ENCODE data around the gene SERINC2. TPM values are rescaled to one million over a fixed set of nuclear protein-coding genes. Genes with fewer than 3 reads are reported as not detected.
"Not testable (repeated sequence)": the region's sequence is repeated elsewhere in the genome, so short reads cannot be mapped to it uniquely, and the experiment has no call there.

SERINC2 gene
- total and polyA plus RNA-seq, 4 experiments from 2014 or later, result 0.11 to 0.18 (median 0.15) TPM; not detected in 1

GRCh38 chr1:31427322-31427721, 14.3 kb downstream of the SERINC2 start:
- Histone ChIP-seq H3K36me3 (ENCODE audit: insufficient read depth, low read length) (no peaks in the 10 kb centered on the region), H3K4me1 (ENCODE audit: insufficient read depth, low read length) (peaks cover 3% of the 10 kb centered on the region), H3K4me3 (ENCODE audit: low read length in 2 of 2) (no peak overlapping the region), H3K9me3 (ENCODE audit: control insufficient read depth in 1 of 2, low read length in 2 of 2) (no peaks in the 10 kb centered on the region), H3K27me3 (ENCODE audit: insufficient read depth, low read length) (no peaks in the 10 kb centered on the region), H3K27ac (ENCODE audit: low read depth, low read length) (no peak overlapping the region)
- ChIA-PET CTCF (ENCODE audit: partially characterized antibody) (interaction anchor here (0.7 kb wide), 1 partner anchor 37 kb away, joined by 3 read pairs; no protein-coding TSS in a partner anchor), POLR2A (ENCODE audit: partially characterized antibody) (no interaction called here)
- intact Hi-C loops (cut with micrococcal nuclease), result no loop called here
- Mint-ChIP-seq H3K4me1 (peaks cover 0 to 7% (median 2%) of the 10 kb centered on the region in 4 donors), H3K36me3 (no peaks in the 10 kb centered on the region), H3K9me3 (no peaks in the 10 kb centered on the region), H3K27ac (no peak overlapping the region), H3K27me3 (peaks cover 9 to 20% of the 10 kb centered on the region in 2 donors), H3K4me3 (no peak overlapping the region)
- DNase-seq, result no peak

GRCh38 chr1:31428436-31429221, 15.6 kb downstream of the SERINC2 start:
- POLR2A ChIA-PET (ENCODE audit: partially characterized antibody), result no interaction called here
- Histone ChIP-seq H3K4me3 (ENCODE audit: low read length in 2 of 2) (no peak overlapping the region), H3K27me3 (ENCODE audit: insufficient read depth, low read length) (no peaks in the 10 kb centered on the region), H3K4me1 (ENCODE audit: insufficient read depth, low read length) (no peaks in the 10 kb centered on the region), H3K36me3 (ENCODE audit: insufficient read depth, low read length) (no peaks in the 10 kb centered on the region), H3K9me3 (ENCODE audit: control insufficient read depth in 1 of 2, low read length in 2 of 2) (no peaks in the 10 kb centered on the region), H3K27ac (ENCODE audit: low read depth, low read length) (no peak overlapping the region)
- Mint-ChIP-seq H3K36me3 (no peaks in the 10 kb centered on the region), H3K4me3 (no peak overlapping the region), H3K4me1 (no peaks in the 10 kb centered on the region), H3K9me3 (no peaks in the 10 kb centered on the region), H3K27me3 (peaks cover 5 to 13% of the 10 kb centered on the region in 2 donors), H3K27ac (no peak overlapping the region)
- intact Hi-C loops (cut with micrococcal nuclease), result no loop called here
- CTCF ChIA-PET (ENCODE audit: partially characterized antibody), result no interaction called here
- DNase-seq, result no peak

GRCh38 chr1:31429583-31429982, 16.6 kb downstream of the SERINC2 start:
- CTCF ChIA-PET (ENCODE audit: partially characterized antibody), result no interaction called here
- no peak for DNase-seq
- peaks cover 3 to 7% of the 10 kb centered on the region in 2 donors for H3K27me3 Mint-ChIP-seq
- no peaks in the 10 kb centered on the region for H3K36me3 Mint-ChIP-seq
- intact Hi-C loops (cut with micrococcal nuclease), result no loop called here
- no peaks in the 10 kb centered on the region for H3K4me1 Mint-ChIP-seq
- Histone ChIP-seq H3K4me3 (ENCODE audit: low read length in 2 of 2) (no peak overlapping the region), H3K27ac (ENCODE audit: low read depth, low read length) (no peak overlapping the region), H3K9me3 (ENCODE audit: control insufficient read depth in 1 of 2, low read length in 2 of 2) (no peaks in the 10 kb centered on the region), H3K36me3 (ENCODE audit: insufficient read depth, low read length) (no peaks in the 10 kb centered on the region), H3K27me3 (ENCODE audit: insufficient read depth, low read length) (no peaks in the 10 kb centered on the region), H3K4me1 (ENCODE audit: insufficient read depth, low read length) (no peaks in the 10 kb centered on the region)
- POLR2A ChIA-PET (ENCODE audit: partially characterized antibody), result interaction anchor here (0.6 kb wide), 1 partner anchor 54 kb away, joined by 4 read pairs; no protein-coding TSS in a partner anchor
- no peaks in the 10 kb centered on the region for H3K9me3 Mint-ChIP-seq
- H3K4me3 Mint-ChIP-seq, result no peak overlapping the region
- no peak overlapping the region for H3K27ac Mint-ChIP-seq

- H3K4me1 Mint-ChIP-seq; H3K27ac Mint-ChIP-seq; H3K27me3 ChIP-seq (ENCODE audit: insufficient read depth, low read length); H3K4me3 Mint-ChIP-seq; H3K4me3 ChIP-seq (ENCODE audit: low read length in 2 of 2); intact Hi-C loops (cut with micrococcal nuclease); DNase-seq; H3K36me3 Mint-ChIP-seq; H3K9me3 ChIP-seq (ENCODE audit: control insufficient read depth in 1 of 2, low read length in 2 of 2); H3K27me3 Mint-ChIP-seq; H3K9me3 Mint-ChIP-seq; H3K36me3 ChIP-seq (ENCODE audit: insufficient read depth, low read length); H3K27ac ChIP-seq (ENCODE audit: low read depth, low read length); H3K4me1 ChIP-seq (ENCODE audit: insufficient read depth, low read length); POLR2A ChIA-PET (ENCODE audit: partially characterized antibody): not testable (repeated sequence)
- CTCF ChIA-PET (ENCODE audit: partially characterized antibody), result interaction anchor here (1.1 kb wide), 1 partner anchor 9 kb away, joined by 4 read pairs; no protein-coding TSS in a partner anchor
Measured at GRCh38 chr1:31431351-31432257, 18.6 kb downstream of the SERINC2 start.

GRCh38 chr1:31432592-31433395, 19.8 kb downstream of the SERINC2 start:
- H3K4me1 ChIP-seq (ENCODE audit: insufficient read depth, low read length), result no peaks in the 10 kb centered on the region
- Mint-ChIP-seq H3K36me3 (no peaks in the 10 kb centered on the region), H3K4me3 (no peak overlapping the region), H3K27me3 (peaks cover 3 to 5% of the 10 kb centered on the region in 2 donors), H3K9me3 (no peaks in the 10 kb centered on the region), H3K27ac (no peak overlapping the region), H3K4me1 (no peaks in the 10 kb centered on the region)
- POLR2A ChIA-PET (ENCODE audit: partially characterized antibody), result no interaction called here
- CTCF ChIA-PET (ENCODE audit: partially characterized antibody), result no interaction called here
- no peaks in the 10 kb centered on the region for H3K9me3 ChIP-seq (ENCODE audit: control insufficient read depth in 1 of 2, low read length in 2 of 2)
- no peak overlapping the region for H3K4me3 ChIP-seq (ENCODE audit: low read length in 2 of 2)
- no peak for DNase-seq
- no peak overlapping the region for H3K27ac ChIP-seq (ENCODE audit: low read depth, low read length)
- H3K27me3 ChIP-seq (ENCODE audit: insufficient read depth, low read length), result no peaks in the 10 kb centered on the region
- H3K36me3 ChIP-seq (ENCODE audit: insufficient read depth, low read length), result no peaks in the 10 kb centered on the region
- intact Hi-C loops (cut with micrococcal nuclease), result no loop called here

GRCh38 chr1:31433396-31433930, 20.4 kb downstream of the SERINC2 start:
- POLR2A ChIA-PET (ENCODE audit: partially characterized antibody), result no interaction called here
- CTCF ChIA-PET (ENCODE audit: partially characterized antibody), result no interaction called here
- no peak overlapping the region for H3K4me3 Mint-ChIP-seq

More at GRCh38 chr1:31433396-31433930, 20.4 kb downstream of the SERINC2 start:
- H3K36me3 ChIP-seq (ENCODE audit: insufficient read depth, low read length), result no peaks in the 10 kb centered on the region
- no peak overlapping the region for H3K27ac Mint-ChIP-seq
- no peaks in the 10 kb centered on the region for H3K4me1 Mint-ChIP-seq
- H3K27ac ChIP-seq (ENCODE audit: low read depth, low read length), result no peak overlapping the region
- H3K27me3 ChIP-seq (ENCODE audit: insufficient read depth, low read length), result no peaks in the 10 kb centered on the region
- H3K9me3 Mint-ChIP-seq, result no peaks in the 10 kb centered on the region
- peaks cover 3 to 5% of the 10 kb centered on the region in 2 donors for H3K27me3 Mint-ChIP-seq
- no peaks in the 10 kb centered on the region for H3K9me3 ChIP-seq (ENCODE audit: control insufficient read depth in 1 of 2, low read length in 2 of 2)
- no peak for DNase-seq
- no peaks in the 10 kb centered on the region for H3K4me1 ChIP-seq (ENCODE audit: insufficient read depth, low read length)
- no peak overlapping the region for H3K4me3 ChIP-seq (ENCODE audit: low read length in 2 of 2)
- intact Hi-C loops (cut with micrococcal nuclease), result no loop called here
- no peaks in the 10 kb centered on the region for H3K36me3 Mint-ChIP-seq

Measured in CD4-positive, alpha-beta memory T cell (primary cell).